Limb (tissue), 2 donors: Measurements from ENCODE around the gene SPTB.

Experiments
- DNase-seq, 2 donors: peaks; one replicate each; pipeline ENCODE4 v3.0.0-alpha.2; 2016; ENCODE audit errors: extremely low spot score in 2 of 2

The SPTB gene

GRCh38 chr14:64752909-64753308, 126.8 kb downstream of the SPTB start:
- DNase-seq: no peak

- DNase-seq: no peak
Measured at GRCh38 chr14:64748995-64749714, 130.6 kb downstream of the SPTB start.

- no peak for DNase-seq
Measured at GRCh38 chr14:64748521-64748920, 131.2 kb downstream of the SPTB start.

- no peak for DNase-seq
Measured at GRCh38 chr14:64747327-64747726, 132.4 kb downstream of the SPTB start.

- no peak for DNase-seq
Measured at GRCh38 chr14:64746298-64747250, 133.1 kb downstream of the SPTB start.

- DNase-seq: no peak
Measured at GRCh38 chr14:64745511-64746091, 134.1 kb downstream of the SPTB start.

- no peak for DNase-seq
Measured at GRCh38 chr14:64743061-64743460, 136.6 kb downstream of the SPTB start.

GRCh38 chr14:64741961-64742360, 137.7 kb downstream of the SPTB start:
- no peak for DNase-seq

- no peak for DNase-seq
Measured at GRCh38 chr14:64741200-64741599, 138.5 kb downstream of the SPTB start.

GRCh38 chr14:64738281-64738804, 141.4 kb downstream of the SPTB start:
- no peak for DNase-seq

- DNase-seq: no peak
Measured at GRCh38 chr14:64737391-64738280, 142.1 kb downstream of the SPTB start.

- no peak for DNase-seq
Measured at GRCh38 chr14:64736271-64737169, 143.2 kb downstream of the SPTB start.

- DNase-seq: peak in 1 of 2 donors; percentile 54
Measured at GRCh38 chr14:64734990-64735389, 144.7 kb downstream of the SPTB start.

- DNase-seq: no peak
Measured at GRCh38 chr14:64733899-64734298, 145.8 kb downstream of the SPTB start.

GRCh38 chr14:64733321-64733720, 146.4 kb downstream of the SPTB start:
- no peak for DNase-seq

- DNase-seq: no peak
Measured at GRCh38 chr14:64732536-64733120, 147.1 kb downstream of the SPTB start.

- DNase-seq: no peak
Measured at GRCh38 chr14:64732066-64732465, 147.6 kb downstream of the SPTB start.

GRCh38 chr14:64731141-64731581, 148.5 kb downstream of the SPTB start:
- DNase-seq: no peak

GRCh38 chr14:64730681-64731080, 149.0 kb downstream of the SPTB start:
- no peak for DNase-seq
